GM19438 (cell line): Measurements from ENCODE around the gene MVB12B.

Source experiments
- ATAC-seq: cut with Tn5 transposase; IDR thresholded peaks from one replicate; pipeline ENCODE4 v1.9.1; 2021; ENCODE audit warnings: low read depth; ENCODE audit not compliant: unreplicated experiment

Gene MVB12B

DNA sequence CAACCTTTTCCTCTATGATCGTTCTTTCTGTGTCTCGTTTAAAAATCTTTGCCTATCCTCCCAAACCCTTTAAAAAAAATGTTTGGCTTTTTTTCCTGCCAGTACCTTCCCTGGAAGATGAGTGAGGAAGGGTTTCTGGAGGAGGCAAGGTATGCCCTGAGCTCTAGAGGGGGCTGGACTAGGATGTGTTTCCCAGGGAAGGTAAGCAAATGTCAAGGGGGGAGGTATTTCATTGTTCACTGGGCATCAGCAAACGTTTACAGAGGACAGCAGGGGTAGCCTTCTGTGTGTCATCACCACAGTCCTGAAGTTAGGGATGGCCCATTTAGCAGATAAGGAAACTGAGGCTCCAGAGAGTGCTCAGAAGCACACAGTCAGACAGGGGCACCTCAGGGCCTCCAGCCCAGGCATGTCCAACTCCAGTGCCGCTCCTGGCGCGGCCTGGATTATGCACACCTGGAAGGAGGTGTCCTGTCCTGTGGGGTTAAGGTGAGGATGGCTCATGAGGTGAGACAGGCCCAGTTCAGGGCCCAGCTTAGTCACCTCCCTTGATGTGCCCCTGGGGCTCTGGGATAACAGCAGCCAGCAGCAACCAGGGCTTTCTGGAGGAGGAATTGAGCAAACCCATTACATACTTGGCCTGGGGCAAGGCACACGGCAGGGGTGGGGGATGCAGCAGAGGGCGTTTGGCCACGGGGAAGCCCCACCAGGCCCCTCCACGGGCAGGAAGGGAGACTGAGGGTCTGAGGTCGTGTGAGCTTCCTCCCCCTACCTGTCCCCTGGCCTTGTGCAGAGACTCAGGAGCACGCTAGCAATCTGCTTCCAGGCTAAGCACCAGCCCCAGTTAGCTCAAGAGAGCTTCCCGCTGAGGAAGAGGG, 186.8 kb downstream of the MVB12B start:
- ATAC-seq, result no peak

DNA sequence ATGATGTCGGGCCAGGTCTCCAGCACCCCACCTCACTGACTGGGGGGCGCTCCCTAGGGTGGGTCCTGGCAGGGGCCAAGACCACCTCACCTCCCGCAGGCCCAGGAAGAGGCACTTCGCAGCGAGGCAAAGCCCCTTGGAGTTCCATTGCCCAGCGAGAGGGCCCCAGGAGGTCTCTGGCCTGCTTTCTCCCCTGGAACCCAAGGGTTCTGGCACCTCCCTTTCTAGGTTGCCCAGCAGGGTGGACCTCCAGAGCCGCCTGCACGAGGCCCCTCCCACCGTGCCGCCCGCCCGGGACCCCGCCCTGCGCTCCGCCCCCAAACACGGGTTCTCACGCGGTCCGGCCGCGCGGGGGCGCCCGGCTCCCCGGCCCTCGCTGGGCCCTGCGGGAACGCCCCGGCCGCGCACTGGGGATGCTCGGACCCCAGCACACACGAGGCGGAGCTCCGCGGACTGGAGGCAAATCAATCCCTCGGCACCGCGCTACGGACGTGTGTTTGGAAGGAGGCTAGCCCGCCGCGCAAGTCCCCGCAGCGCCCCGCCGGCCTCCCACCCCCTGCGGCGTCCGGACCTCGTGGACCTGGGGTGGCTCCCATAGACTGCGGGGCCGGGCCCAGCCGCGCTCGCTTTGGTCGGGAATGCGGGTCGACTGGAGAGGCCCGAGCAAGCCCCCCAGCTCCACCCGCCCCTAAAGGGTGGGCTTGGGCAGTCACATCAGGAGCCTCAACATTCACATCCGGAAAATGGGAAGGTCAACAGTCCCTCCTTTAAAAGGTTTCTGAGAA, 187.6 kb downstream of the MVB12B start:
- no peak for ATAC-seq

DNA sequence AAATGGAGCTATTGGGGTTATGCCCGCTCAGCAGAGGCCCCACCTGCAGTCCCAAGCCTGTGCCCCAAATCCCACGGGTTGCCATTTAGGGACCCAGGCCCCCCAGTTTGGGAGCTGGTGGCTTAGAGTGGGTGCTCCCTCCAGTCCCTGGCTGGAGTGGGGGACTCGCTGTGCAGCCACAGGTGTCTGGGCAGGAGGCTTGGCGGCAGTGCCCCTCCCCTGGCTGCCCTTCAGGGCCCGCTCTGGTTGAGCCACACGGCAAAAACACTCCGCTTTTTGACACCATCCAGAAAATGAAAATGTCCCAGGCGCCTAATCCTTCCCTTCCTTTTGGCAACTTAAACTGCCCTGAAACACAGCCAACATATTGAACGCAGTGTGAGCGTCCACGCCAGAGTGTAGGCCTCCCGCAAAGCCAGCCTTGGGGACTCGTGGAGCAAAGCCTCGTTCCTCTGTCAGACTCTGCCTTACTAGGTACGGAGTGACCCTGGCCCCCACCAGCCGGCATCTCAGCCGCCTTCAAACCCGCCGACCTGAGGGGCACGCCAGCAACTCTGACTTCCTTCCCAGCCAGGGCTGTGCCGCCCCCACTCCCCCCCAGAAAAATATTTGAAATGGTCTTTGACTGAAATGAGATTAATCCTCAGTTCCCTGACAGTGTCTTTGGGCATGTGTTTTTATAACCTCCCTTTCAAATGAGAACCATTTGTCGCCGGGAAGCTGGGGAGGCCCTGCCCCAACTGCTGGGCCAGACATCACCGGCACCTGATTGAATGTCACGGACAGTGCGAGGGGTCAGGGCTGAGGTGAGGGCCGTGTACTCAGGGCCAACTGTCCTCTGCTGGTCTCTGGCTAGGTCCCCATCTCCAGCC, 188.6 kb downstream of the MVB12B start:
- no peak for ATAC-seq

GRCh38 chr9:126515873-126516505, 189.4 kb downstream of the MVB12B start:
- ATAC-seq, result no peak

- ATAC-seq, result no peak
Measured at GRCh38 chr9:126516561-126516935, 189.9 kb downstream of the MVB12B start.

GRCh38 chr9:126516936-126517832, 190.6 kb downstream of the MVB12B start:
- ATAC-seq, result no peak

DNA sequence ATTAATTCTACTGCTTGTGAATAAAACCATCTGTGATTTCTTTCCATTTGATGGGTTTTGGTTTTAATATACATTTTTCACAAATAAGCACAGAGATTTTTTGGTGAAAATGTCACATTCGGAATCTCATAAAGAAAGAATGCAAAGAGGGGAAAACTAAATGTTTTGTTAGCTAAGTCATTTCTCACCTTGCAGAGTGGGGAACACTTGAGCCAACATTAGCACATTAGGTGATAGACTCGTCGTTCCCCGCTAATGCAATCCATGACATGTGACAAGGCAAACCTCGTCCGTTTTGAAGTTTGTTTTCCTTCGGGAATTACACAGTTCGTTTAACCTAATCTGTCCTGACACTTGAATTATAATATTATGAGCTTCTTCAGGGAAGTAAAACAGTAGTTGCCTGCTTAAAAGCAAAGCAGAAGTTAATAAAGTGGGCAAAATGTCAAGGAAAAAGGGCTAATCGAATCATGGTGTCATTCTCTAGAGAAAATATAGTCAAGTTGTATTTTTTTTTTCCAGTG, 191.3 kb downstream of the MVB12B start:
- ATAC-seq, result no peak

- ATAC-seq, result no peak
Measured at GRCh38 chr9:126518763-126519162, 192.1 kb downstream of the MVB12B start.

GRCh38 chr9:126519660-126520420, 193.2 kb downstream of the MVB12B start:
- no peak for ATAC-seq

- no peak for ATAC-seq
Measured at GRCh38 chr9:126520453-126520852, 193.8 kb downstream of the MVB12B start.

DNA sequence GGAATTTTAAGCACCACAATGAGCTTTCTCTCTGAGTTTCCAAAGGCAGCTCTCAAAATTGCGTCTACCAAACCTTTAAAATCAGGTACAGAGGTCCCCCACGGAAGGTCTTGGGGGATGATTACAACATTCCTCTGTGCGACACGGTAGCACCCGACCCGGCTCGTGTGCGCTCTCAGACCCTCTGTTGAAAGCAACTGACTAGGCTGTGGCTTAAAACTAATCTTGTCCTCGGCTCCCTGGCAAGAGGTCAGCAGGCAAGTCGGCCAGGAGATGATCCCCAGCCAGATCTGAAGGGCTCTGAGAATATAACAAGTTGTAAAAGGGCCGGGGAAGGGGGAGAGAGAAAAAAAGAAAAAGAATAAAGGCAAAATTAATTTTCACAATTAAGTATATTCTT, 194.5 kb downstream of the MVB12B start:
- no peak for ATAC-seq

DNA sequence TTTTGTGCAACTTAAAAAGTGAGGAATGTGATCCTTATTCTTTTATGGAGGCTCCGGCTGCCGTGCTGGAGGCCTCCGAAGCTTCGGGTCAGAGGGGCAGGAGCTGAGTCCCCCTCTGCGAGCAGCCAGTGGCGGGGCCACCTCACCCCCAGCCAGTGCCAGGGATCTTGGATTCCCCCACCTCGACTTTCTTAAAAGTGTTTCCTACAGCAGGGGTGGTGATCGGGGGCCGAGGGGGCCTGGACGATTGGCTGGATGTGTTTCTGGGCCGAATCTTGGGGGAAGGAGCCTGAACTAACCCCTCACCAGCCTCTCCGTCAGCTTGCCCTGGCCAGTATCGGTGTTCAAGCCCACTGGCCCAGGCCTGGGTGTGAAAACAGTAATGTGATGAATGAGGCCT, 194.9 kb downstream of the MVB12B start:
- no peak for ATAC-seq

GRCh38 chr9:126521976-126522590, 195.5 kb downstream of the MVB12B start:
- no peak for ATAC-seq

DNA sequence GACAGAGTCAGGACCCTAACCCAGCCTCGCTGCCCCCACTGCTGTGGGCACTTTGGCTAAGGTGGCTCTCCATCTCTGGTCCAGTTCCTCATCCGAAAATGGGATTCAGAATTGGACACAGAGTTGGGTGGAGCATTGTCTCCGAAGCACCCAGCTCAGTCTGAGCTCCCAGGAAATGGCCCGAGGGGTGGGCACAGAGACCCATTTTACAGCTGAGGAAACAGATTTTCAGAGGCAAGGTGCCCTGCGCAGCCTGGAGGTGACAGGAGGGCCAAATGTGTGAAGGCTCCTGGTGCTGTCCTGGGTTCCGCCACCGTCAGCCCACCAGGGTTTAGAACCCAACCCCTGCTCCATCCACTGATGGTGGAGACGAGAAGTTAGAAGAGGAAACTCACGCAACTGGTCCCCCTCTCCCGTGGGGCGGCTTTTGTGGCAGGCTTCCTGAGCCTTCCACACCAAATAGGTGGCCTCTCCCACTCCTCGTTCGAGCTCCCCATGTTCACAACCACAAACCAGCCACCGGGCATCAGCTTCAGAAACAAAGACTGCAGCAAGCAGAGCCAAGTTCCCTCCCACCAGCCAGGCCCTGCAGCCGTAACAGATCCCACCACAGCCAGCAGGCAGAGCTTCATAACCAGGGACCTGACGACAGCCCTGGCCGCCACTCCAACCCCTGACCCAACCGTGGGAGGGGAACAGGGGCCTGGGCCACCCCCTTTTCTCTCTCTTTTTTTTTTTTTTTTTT, 196.2 kb downstream of the MVB12B start:
- no peak for ATAC-seq

DNA sequence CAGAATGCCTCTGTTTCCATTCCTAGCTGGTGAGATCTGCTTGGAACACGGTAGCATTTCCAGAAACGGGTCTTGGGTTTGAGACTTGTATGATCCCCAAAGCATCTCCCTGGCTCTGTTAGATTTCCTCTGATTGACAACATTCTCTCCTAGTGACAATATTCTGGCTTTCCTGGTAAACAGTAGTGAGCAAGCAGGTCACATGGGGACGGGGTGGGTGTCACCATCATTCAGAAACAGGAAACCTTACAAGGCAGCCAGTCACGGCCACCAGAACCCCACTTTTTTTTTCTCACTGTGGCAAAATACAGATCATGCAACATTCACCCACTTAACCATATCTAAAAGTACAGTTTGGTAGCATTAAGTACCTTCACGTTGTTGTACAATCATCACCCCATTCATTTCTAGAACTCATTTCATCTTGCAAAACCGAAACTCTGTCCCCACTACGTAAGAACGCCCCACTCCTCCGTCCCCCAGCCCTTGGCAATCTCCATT, 197.0 kb downstream of the MVB12B start:
- no peak for ATAC-seq

DNA sequence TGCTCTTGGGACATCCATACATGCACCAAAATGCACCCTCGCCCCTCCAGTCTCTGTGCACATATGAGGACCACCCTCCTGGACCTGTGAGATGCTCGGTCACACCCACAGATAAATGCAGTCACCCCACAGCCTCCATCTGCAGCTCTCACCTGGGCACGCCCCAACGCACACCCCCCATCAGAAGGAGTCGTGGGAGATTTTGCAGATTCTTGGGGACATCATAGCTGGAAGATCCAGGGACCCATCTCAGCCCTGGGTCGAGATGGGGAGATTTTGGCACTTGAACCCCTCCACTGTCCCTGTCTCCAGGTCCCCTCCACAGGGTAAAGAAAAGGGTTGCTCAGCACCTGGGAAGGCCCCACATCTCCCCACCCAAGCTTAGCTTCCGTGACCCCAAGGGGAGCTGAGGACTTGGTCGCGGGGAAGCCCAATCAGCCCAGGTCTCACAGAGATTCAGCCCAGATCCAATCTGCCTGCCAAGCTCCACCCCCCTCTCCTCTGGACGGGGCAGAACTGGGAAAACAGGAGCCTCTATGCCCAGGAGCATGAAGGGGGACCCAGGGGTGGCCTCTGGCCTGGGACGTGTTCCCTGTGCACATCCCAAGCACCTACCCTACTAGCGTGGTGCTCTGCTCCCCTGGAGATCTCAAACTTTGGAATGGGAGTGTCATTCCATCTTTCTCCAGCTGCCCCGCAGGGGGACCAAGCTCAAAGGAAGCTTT, 197.9 kb downstream of the MVB12B start:
- ATAC-seq, result no peak
